ENCODE results near the gene TM4SF18.
A peak's percentile ranks its signal among the peaks of the same experiment; 100 is the strongest.
"Not testable (repeated sequence)": the region's sequence is repeated elsewhere in the genome, so short reads cannot be mapped to it uniquely, and the experiment has no call there.

Gene TM4SF18

DNA sequence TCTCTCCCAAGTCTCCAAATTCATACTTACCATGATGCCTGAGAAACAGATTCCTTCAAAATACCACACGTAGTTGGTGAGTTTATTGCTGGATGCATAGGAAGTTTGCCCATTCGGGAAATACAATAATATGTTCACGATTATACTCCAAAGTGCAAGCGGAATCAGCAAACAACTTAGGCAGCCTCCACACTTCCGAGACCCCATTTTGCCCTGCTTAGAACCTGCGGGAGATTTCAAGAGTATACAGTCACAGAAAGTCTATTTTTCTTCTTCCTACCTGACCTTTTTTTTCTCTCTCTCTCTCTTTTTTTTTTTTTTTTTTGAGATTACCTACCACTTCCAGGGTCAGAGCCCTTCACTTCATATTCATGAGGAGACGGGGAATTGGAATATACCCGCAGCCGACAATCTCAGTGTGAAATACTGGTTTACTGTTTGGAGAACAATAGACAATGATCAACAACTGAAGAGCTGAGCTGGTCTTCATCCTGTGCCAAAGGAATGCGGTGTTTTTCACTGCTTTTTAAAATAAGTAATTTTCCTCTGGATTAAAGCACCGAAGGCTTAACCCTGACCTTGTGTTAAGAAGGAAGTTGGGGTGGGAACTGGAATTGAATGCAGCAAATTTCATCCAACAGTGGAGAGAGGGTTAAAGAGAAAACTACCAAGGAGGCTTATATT, at the start of gene TM4SF18:
Gene TM4SF18, minus strand, starts transcription at position 461 of the 684 bp plus-strand sequence. Its CDS starts 254 bp downstream, at position 207.
- no peak for DNase-seq

DNA sequence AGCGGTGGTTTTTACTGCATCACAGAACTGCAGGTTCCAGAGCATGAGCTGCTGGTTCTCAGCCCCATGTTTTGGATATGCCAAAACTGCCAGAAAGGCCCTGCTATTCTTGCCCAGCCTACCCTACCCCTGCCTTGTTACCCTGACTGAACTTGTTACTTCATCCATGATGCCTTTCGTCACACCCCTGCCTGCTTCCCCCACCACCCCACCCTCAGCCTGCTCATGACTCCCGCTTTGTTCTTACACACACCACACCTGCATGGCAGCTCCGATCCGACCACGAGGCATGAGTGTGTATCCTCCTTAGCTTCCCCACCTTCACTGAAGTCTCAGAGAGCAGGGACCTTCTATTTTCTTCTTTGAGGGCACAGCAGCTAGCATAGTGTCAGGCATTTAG, 49.1 kb upstream of the TM4SF18 start:
- no peak for DNase-seq

GRCh38 chr3:149382101-149382467, 48.6 kb upstream of the TM4SF18 start:
- no peak for DNase-seq

GRCh38 chr3:149381173-149382100, 48.0 kb upstream of the TM4SF18 start:
- DNase-seq, result no peak

GRCh38 chr3:149380220-149380619, 46.8 kb upstream of the TM4SF18 start:
- not testable (repeated sequence) for DNase-seq

DNA sequence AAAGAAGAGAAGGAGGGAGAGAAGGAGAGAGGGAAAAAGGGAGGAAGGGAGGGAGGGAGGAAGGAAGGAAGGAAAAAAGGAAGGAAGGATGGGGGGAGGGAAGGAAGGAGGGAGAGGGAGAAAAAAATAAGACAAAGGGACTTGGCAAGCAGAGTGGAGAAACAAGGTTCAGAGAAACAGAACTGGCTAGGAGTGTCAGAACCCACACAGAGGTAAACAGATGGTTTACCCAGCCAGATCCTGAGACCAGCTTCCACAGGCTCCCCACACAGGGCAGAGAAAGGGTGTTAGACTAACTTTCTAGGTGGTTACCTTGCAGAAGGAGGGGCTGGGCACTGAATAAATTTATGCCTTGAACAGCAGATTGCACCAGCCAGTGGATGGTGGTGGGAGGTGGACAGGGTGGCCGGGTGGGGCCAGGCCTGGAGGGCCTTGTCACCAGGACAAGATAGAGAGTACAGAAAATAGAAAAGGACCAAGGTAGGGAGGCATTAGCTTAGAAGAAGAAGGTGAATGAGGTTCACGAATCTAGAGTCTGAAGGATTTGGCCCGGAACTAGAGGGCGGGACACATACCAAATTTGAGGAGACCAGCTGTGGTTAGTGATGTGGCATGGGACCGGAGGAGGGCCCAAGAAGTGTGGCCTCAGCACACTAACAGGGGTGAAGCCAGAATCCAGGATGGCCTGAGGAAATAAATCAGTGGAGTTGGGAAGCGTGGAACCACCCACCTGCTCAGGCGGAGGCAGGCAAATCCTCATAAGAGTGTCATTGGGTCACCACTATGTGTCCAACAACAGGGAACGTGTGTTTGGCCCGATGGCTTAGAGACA, 45.3 kb upstream of the TM4SF18 start:
- peak; percentile 11 for DNase-seq

DNA sequence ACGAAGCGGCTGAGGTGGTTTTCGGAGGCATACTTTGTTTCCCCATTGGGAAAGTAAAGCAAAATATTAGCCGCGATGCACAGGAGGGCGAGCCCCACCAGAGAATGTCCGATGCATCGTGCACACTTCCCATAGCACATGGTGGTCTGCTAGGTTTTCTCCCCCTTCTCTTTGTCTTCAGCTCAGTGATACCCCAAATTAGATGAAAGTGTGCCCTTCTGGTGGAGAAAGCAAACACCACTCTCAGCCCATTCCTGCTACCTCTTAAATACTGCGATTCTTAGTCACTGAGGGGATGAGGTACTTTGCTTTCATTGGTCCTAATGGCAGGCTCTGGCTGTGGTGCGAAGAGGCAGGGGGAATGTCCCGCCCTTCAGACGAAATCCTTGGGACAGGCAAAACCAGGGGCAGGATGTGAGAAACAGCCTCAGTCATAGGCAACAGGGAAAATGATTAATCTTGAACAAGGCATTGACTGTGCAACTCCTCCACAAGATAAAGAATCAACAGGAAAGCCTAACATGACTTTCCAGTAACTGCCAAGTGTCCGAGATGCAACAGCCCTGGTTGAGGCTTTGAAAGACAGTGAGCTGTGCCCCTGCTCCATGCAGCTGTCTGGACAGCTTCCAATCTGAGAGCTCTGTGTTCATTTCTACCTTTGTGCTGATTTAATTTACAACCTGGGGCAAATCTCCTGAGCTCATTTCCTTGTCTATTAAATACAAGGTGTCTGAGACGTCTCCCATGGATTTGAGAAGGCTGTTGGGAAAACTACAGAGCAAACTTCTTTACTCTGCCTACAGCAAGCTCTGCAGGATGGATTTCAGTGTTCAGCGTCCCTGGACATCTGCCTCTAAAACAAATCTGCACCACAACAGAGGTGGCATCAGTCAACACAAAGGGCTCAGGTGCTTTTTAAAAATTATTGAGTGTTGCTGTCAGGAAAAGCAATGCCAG, 44.2 kb upstream of the TM4SF18 start, which contains the start of gene TM4SF1:
Gene TM4SF1, minus strand, starts transcription at position 242 of the 957 bp plus-strand sequence. Its CDS starts 102 bp downstream, at position 140.
- peak; percentile 87 for DNase-seq

DNA sequence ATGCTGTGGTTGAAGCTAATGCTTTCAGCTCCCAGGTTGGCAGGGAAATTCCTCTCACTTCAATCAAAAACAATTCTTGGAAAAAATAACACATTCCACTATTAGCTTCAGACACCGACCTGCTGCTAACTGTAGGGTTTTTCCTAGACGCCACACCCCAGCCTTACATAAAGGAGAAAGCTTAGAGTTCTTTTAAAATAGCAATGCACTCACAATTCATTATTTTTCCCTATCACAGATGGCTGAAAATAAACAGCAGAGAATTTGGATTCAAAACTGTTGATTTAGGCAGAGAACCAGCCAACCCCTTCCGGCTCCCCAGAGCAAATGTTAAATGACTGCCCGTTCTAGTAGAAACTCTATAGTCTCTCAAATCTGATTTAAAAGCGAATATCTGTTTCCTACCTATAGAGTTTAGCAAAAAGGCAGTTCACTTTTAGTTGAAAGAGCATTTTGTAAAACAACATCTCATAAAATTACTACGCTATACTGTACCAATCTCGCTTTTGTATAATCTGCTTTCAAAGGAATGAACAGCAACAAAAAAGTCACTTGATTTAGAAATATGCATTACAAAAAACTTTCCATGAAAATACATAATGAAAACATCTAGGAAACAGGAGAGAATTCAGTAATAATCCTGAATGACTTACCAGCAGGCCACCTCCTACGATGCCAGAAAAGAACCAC, 43.4 kb upstream of the TM4SF18 start:
- DNase-seq, result peak; percentile 68

DNA sequence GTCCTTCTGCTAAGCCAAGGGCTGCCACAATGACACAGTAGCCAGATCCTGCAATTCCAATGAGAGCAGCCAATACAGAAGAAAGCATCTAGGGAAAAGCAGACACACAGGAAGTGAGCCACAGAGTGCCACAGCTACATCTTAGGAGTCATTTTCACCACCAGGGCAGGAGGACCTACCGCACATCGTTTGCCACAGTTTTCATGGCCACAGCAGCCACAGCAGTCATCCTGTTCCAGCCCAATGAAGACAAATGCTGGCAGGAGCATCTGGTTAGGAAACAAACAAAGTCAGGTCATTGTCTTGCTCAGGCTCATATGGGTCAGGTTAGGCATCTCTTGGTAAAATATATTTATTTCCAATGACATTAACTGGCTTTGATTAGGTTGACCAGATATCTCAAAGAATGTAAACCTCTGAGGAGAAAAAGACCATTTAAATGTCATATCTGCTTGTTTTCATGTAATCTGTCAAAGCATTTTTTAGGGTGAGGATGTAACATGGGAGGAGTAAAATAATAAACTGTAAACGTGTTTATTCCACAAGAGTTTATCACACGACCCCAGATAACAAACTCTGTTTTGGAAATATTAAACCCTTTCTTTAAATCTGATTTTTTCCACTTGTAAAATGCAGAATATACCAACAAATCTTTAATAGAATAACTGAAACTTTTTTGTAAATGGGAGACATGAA, 42.2 kb upstream of the TM4SF18 start:
- DNase-seq, result peak; percentile 9

- DNase-seq, result no peak
Measured at GRCh38 chr3:149374793-149375500, 41.5 kb upstream of the TM4SF18 start.

DNA sequence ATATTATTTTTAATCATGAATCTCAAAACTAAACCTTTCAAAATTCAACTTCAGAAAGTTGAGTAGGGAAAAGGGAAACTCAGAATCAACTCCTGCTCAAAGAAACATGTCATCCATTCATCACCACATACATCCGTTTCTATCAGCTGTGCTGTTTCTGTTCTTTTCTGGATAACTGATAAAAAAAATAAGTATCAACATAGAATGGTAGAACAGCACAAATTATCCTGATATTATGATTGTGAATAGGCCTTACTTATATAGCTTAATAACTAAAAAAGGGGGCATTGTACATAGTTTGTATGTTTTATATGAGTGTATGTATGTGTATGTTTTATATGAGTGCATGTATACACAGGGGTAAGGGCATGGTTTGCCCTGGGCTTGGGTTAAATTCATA, 41.0 kb upstream of the TM4SF18 start:
- DNase-seq, result no peak

- no peak for DNase-seq
Measured at GRCh38 chr3:149373235-149374125, 40.0 kb upstream of the TM4SF18 start.

DNA sequence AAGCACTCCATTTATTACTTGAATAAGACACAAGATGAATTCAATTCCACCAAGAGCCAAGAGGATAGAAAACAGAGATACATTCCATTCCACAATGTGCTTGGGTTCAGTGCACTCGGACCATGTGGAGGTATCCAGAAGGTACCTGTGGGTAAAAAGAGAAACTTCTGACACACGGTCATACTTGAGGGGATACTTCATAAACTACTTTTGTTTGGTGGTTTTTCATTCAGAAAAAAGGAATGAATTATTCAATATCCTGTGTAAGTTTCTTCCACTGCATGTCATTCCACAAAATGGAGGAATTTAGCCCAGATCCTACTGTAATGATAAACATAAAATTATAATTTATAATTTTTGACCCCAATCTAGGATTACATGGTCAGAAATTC, 38.3 kb upstream of the TM4SF18 start:
- DNase-seq, result no peak

DNA sequence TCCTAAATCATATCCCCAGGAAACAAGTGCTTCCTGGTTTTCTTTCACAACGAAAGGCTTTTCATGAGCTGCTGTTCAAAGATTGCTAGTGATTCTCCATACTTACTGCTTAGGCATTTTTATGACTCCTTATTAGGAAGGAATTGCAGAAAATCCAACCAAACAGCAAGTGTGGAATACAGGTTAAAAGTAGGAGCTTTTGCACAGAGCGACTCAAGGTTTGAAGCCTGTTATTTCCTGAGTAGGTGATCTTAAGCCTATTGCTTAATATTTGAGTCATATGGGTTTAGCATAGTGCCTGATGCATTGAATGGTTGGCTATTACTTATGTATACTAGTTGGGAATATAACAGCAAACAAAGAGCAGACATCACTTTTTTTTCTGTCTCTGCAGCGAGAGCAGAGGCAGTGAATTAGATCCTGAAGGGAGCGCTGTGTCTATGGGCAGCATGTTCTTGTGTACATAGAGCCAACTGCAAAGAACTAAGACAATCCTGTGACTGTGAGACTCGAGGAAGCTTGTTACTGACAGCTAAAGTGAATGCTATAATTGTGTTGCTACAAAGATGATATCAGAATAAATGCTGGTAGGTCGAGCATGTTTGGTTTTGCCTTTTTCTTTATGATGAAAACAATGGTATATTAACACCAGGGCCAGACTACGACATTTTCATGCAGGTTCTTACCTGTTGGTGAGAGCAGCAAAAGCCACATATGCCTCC, 37.7 kb upstream of the TM4SF18 start:
- DNase-seq, result no peak

DNA sequence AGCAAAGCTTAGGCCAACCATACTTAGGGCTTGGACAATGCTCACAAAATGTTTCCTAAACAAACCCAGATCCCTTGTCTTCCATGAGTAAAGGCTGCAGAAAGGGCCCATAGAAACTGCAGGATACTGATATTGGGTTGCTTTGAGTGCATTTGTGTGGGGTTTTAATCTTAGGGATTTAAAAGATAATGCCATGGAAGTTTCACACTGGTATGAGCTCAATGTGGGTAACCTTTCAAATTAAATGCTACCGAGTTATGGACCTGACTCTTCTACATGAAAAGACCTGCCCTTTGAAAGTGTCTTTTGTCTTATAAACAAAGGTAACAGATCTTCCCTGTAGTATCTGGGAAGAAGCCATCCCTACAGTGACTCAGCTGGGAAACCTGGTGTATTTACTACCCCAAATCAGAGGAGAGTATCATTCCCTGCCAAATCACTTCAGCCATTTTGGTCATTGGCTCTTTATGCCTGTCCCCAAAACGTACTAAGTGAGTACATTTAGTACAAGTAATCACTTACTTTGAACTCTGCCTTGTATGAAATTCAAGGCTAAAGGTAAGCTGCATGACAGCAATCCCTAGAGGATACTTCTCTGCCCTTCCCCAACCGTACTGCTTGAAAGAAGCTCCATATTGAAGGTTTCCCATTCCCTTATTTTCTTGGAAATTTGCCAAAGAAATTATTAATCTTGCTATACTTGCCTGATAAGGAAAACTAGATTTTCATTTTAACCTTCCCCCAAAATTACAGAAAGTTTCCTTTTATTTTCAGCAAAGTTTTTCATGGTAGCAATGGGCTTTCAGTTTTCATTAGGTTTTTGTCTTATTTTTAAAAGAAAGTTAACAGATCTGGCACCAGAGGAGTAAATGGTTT, 36.8 kb upstream of the TM4SF18 start:
- peak; percentile 21 for DNase-seq

- peak; percentile 70 for DNase-seq
Measured at GRCh38 chr3:149368674-149369497, 35.5 kb upstream of the TM4SF18 start.
